NCI-H526 treated with DMSO at 0.1 percent for 48 hours (cell line): Measurements from ENCODE around the gene FAM186B.
"Not testable (repeated sequence)": the region's sequence is repeated elsewhere in the genome, so short reads cannot be mapped to it uniquely, and the experiment has no call there.

ENCODE experiments used
- DNase-seq: peaks from one replicate; lab custom pipeline; 2025; lab: John Stamatoyannopoulos, UW

Gene FAM186B

GRCh38 chr12:49633703-49634345 is 28.4 kb upstream of the FAM186B start:
- no peak for DNase-seq

GRCh38 chr12:49632986-49633702 is 27.7 kb upstream of the FAM186B start:
- no peak for DNase-seq

- DNase-seq: no peak
These were observed 27.0 kb upstream of the FAM186B start for GRCh38 chr12:49632401-49632800.

GRCh38 chr12:49631336-49631907 is 26.0 kb upstream of the FAM186B start:
- no peak for DNase-seq

GRCh38 chr12:49627752-49628360 is 22.4 kb upstream of the FAM186B start:
- DNase-seq: no peak

- DNase-seq: no peak
These were observed 21.4 kb upstream of the FAM186B start for GRCh38 chr12:49626836-49627235.

GRCh38 chr12:49626169-49626835 is 20.9 kb upstream of the FAM186B start:
- DNase-seq: no peak

GRCh38 chr12:49624921-49625577 is 19.6 kb upstream of the FAM186B start:
- DNase-seq: no peak

- peak; percentile 75 for DNase-seq
These were observed 17.9 kb upstream of the FAM186B start, which contains the start of gene PRPF40B for GRCh38 chr12:49623142-49623904. Gene PRPF40B (plus strand): TSS chr12:49623561. CDS start chr12:49623591, 30 bp downstream.

GRCh38 chr12:49622501-49623141 is 17.2 kb upstream of the FAM186B start:
- DNase-seq: no peak

- no peak for DNase-seq
These were observed 16.4 kb upstream of the FAM186B start for GRCh38 chr12:49621651-49622500.

GRCh38 chr12:49619286-49619685 is 13.8 kb upstream of the FAM186B start:
- DNase-seq: no peak

- DNase-seq: no peak
These were observed 13.1 kb upstream of the FAM186B start for GRCh38 chr12:49618576-49618975.

- DNase-seq: peak; percentile 58
These were observed 11.2 kb upstream of the FAM186B start for GRCh38 chr12:49616533-49617219.

GRCh38 chr12:49615725-49616124 is 10.3 kb upstream of the FAM186B start:
- DNase-seq: no peak

GRCh38 chr12:49612210-49612609 is 6.8 kb upstream of the FAM186B start:
- DNase-seq: no peak

- DNase-seq: not testable (repeated sequence)
These were observed 5.3 kb upstream of the FAM186B start for GRCh38 chr12:49610785-49611184.

- no peak for DNase-seq
These were observed 4.4 kb upstream of the FAM186B start for GRCh38 chr12:49609875-49610154.
